ENCODE measurements around the gene STPG1.
A peak's percentile ranks its signal among the peaks of the same experiment; 100 is the strongest.

STPG1 gene

DNA sequence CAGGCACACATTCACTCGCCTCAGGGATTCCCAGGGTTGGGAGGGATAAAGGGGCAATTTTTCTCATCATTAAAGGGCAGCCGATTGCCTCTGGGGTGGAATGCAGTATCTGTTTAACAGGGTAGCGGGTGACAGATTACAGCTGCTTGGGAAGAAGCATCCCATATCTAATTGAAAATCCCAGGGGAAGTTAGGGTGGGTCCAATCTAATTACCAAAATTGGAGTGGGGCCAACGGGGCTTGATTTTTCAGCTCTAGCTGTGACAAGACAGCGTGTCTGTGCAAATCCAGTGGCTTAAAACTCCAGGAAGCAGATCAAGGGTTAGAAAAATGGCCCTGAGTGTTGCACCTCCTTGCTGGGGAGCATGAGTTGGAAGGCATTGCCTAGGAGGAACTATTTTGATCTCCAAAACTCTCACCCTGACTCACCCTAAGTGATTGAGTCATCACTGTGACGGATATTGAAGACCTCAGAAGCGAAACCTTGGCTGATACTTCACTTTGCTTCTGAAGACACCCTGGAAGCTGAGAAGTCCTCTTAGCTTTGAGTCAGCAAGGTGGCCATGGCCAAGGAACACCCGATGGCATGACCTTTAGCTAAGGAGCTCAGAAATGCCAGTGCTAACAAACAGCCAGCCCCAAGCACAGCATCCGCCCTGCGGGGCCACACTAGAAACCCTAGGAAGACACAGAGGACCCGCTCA lies 48.5 kb downstream of the STPG1 start:
- DNase-seq: no peak

DNA sequence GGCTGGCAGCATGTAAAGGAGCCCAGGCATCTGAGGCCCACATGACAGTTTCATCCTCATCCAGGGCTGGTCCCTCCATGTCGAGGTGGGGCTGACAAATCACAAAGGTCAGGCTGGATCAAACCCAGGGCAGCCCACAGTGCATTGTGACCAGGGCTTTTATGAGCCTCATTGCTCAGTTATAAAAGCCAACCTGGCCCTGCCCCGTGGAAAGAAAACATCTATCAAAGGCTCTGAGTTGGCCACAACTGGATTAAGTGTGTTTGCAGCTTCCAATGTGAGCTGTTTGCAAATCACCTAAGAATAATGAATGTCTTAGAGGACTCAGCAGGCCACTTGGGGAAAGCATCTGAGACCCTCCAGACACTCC lies 49.0 kb downstream of the STPG1 start:
- DNase-seq: no peak

DNA sequence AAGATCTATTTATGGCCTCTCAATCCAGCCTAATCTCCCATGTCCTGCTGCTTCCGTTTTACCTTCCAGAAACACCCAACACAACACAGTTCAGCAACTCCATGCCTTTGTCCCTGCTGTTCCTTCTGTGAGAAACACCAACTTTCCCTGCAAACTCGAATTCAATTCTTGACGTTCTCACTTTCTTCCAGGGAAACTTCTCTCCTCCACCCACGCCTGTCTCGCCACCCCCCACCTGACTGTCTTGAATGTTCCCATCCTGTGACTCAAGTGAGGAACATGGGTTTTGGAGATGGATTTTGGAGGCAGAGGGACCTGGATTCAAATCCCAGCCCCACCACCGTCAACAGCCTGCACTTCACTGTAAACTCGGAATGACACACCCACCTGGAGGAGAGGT lies 49.6 kb downstream of the STPG1 start:
- no peak for DNase-seq

DNA sequence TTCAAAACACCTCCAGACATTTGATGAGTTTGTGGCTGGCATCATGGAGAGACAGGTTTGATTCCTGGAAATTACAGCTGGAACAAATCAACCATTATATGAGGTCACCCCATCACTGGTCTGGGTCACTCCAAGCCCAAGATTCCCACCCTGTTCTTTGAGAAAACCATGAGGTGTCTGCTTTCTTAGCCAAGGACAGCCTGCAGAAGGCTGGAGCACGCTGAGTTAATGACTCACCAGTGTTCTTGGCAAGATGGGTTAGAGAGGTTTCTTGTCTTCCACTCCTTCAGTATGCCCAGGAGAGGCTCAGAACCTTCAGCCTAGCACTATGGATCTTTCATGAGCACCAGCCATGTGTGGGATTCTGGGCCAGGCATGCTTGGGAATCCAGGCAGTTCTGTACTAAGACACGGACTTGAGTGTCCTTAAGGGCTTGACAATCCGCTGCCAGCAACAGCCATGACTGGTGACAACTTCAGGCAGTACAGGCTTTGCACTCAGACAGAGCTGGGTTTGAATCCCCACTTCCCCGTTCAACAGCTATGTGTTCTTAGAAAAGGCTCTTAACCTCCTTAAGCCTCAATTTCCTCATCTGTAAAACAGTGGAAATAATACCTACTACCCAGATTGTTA lies 50.5 kb downstream of the STPG1 start:
- DNase-seq: no peak

DNA sequence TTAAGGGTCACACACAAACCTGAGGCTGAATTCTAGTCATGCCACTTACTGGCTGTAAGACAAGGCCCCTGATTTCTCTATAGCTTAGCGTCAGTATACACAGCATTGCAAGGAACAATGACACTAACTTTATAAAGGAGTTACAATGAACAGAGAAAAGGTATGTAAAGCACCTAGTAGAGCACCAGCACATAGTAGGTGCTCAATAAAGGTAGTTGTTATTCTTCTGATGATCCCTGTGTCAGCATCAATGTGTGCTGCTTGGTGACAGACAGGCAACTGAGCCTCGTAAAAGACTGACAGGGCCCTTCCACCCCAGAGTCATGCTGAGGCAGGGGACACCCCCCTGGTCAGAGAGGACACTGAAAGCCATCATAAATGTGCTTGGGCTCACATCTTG lies 51.2 kb downstream of the STPG1 start:
- no peak for DNase-seq

DNA sequence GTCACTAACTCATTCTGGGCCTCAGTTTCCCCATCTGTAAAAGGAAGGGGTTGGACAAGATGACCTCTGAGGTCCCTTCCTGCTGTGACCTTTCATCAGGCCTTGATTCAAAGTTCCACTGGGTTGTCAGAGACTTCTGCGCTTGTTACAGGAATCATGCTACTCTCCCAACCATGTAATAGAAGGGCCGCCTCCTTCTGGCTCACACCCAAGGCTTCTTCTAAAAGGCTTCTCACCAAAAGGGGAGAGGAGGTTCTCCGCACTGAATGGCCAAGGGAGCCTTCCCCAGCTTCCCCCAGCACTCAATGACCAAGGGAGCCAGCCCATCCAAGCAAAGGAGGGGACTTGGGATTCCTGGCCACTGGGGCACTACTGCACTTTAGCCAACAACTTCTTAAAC lies 51.8 kb downstream of the STPG1 start:
- no peak for DNase-seq

DNA sequence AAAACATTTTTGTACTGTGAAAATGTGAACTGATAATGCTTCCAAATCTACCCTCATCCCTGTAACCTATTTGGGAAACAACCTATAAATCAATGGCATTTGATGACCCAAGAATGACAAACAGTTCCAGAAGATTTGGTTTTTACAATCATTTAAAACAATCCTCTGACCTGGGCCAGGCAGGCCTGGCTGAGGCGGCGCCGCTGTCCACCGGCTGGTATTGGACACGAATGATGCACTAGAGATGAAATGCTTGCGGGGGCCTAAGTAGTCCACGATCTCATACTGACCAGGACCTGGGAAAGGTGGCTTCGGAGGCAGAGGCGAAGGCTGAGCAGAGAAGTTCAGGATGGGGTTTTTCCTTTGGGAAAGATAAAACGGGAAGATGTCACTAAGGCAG lies 52.9 kb downstream of the STPG1 start:
- no peak for DNase-seq

DNA sequence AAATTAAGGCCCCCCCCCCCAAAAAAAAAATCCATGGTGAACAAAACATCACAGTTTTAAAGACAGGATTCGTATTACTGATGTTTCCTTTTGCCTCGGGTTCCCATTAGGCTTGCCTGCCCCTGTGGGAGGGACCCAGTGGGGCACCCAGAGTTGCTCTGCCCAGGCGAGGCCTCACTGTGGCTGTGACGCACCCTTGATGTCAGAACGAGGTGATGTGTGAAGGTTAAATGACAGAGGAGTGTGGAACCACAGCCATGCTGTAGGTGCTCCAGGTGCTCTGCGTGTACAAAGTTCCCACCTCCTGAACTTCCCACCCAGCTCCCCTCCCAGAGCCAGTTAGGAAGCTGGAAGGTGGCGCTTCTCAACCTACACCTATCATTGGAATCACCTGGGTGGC lies 56.5 kb downstream of the STPG1 start:
- no peak for DNase-seq

DNA sequence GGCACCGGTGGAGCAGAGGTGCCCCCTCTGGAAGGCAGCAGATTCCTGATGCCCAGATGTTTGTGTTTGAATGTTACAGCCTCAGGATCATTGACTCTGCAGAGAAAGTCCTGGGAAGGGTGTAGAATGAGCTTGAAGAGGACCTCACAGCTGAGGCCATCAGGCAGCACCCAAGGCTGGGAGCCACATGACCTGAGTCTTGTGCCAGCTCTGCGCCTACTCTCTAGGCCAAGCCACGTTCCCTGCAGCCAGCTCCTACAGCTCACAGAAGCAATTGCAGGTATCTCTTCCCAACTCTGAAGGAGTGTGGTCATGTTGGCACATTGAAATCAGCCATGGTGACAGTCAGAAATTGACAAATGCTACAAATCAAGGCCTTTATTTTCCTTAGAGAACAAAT lies 58.1 kb downstream of the STPG1 start:
- DNase-seq: no peak

DNA sequence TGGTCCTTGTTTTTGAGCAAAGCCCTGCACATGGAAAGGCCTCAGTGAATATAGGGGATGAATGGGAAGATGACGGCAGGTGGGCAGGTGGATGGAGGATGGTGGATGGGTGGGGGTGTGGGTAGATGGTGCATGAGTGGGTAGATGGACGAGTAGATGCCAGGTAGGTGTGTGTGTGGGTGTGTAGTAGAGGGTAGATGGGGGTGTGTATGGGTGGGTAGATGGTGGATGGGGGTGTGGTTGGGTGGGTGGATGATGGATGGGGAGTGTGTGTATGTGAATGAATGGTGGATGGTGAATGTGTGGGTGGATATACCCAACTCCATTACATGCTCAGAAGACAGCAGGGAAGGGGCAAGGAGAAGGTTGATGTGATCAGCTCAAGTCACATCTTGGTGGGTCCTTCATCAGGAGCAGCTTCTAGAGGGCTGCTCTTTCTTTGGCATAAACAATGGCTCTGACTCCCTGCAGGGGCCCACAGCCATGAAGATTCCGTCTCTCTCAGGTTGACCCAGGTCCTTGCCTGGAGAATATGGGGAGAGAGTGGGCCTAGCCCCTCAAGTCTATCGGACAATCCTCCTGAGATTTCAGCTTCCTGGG lies 60.2 kb downstream of the STPG1 start:
- no peak for DNase-seq

DNA sequence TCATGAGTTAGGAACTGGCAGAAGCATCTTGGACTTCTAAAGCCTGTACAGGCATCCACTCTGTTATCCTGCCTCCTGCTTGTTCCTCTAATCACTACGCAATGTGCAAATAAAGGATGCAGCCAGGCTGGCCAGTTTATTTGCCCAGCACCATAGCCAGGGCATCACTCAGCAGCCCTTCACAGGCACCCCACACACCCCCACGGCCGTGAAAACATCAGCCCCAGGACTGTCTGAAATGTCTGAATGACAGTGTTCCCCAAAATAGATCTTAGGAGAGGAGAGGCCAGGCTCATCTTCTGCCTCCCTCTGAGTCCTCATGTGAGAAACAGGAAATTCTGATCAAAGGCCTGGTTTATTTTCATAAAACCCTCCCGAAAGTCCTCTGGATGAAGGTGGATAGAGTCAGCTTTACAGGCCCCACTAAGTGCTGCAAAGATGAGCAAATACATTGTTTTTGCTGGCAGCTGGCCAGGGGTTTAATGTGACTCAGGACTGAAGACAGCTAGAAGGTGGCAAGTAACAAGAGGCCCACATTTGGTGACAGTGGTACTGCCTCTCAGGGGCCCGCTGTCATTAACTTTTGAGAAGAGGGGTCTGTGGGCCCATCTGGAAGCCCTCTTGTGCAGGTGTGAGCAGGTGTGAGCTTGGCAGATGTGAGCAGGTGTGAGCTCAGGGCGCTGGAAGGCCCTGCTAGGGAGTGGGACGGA lies 61.5 kb downstream of the STPG1 start:
- peak; percentile 26 for DNase-seq

DNA sequence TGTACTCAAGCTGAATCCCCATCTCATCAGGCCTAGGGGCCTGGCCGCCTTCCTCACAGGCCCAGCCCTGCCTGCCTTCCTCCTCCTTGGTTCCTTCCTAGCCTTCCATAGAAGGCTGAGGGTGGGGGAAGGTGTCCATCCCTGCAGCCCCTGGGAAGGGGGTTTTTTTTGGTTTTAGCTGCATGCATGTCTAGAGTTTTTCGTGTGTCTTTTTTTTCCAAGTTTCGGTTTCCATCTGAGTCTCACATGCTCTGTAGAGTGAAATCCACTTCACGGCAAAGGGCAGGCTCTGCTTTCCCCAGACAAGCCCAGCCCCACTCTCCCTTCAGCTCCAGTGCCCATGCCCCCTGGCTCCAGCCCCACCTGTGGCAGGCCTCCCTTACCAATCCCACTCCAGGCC lies 62.3 kb downstream of the STPG1 start:
- no peak for DNase-seq

DNA sequence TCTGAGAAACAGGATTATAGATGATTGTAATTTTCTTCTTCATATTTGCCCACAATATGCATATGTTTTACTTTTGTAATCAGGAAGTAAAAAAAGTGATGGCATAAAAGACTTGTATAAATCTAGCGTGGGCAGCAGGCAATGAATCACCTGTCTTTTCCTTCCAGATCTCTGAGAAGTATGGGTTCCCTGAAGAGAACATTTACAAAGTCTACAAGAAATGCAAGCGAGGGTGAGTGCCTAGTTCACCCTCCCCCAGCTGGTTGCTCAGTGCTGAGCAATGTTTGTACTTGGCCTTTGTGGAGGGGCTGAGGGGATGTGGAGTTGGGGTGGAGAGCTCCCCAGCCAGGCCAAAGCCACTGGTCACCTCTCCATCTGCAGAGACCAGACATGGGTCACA lies 63.7 kb downstream of the STPG1 start:
- DNase-seq: no peak

DNA sequence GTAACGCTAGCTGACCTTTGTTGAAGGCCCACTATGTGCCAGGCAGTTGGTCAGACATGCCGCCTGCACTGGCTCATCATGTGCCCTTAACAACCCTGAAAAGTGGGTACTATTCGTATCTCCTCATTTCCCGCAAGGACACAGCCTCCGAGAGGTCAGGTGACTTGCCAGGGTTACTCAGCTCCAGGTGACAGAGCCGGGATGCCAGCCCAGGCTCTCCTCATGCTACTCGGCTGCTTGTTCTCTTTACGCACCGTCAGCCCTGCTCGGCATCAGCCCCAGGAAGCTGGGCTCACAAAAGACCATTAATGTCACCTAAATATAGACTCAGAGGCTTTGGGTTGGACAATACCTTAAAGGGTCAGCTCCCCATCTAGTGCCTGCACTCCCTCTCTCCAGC lies 65.4 kb downstream of the STPG1 start:
- no peak for DNase-seq

DNA sequence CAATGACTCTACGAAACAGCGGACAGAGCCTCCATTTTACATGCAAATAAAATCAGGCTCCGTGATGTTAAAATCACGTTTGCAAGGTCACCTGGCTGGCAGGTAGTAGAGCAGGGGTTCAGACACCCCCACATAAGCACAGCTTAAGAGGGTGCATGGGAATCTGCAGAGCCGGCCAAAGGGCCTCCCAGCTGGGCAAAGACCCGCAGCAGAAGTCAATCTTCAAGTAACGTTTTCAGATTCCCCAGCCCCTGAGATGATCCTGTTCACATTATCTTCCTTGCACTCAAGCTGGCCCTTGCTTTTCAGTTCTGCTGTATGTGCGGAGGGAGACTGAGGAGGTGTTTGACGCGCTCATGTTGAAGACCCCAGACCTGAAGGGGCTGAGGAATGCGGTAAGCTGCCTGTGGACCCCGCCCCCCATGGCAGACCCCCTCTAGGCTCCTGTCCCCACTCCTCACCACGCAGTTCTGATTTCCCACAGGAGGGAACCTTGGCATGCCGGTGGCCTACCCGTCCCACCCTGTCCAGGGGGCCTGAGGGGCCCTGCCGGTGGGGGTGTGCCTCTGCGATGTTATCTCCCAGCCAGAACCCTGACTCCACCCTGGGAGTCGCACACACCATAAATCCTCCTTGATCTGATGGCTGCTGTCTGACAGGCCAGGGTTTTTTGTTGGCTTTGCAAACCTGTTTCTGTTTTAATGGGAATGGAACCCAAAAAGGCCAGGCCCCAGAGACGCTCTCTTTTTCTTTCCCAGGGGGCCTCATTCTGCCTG lies 66.2 kb downstream of the STPG1 start:
- DNase-seq: no peak

DNA sequence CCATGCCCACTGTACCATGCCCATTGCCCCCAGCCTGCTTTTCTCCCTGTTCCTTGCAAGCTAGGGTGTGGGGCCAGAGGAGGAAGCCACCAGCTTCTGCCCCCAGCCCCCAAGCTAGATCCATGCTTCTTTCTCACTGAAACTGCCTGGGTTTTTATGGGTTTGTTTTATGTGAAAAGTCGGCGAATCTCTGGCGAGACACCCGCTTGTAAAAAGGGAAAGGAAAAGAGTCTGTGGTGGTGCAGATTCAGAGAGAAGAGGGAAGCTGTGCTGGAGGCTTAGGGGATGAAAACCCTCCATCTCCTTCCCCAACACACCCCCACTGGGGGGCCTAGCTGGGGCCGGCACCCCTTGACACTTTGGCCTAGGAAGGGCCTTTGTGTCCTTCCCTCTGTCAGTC lies 68.2 kb downstream of the STPG1 start:
- no peak for DNase-seq

DNA sequence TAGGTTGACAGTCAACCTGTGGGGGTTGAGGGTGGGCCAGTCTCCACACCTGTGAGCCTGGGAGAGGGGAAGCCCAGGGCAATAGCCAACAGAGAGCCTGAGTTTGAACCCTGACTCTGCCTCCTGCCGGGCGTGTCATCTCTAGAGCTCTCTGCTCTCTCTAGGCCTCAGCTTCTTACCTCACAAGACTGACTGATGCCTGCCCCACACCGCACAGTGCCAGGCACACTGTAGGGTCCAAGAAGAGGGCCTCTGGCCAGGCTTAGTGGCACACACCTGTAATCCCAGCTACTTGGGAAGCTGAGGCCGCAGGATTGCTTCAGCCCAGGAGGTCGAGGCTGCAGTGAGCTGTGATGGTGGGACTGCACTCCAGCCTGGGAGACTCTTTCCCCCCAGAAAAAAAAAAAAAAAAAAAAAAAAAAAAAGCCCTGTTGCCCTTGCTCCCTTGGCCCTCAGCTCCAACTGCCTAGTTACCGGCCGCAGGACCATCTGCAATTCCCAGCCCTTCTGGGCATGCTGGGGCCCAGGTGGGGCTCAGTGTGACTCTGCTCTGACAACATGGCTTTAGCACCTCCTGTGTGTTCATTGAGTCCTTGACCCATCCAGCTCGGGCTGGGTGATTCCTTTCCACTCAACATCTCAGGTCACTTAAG lies 69.4 kb downstream of the STPG1 start:
- no peak for DNase-seq

DNA sequence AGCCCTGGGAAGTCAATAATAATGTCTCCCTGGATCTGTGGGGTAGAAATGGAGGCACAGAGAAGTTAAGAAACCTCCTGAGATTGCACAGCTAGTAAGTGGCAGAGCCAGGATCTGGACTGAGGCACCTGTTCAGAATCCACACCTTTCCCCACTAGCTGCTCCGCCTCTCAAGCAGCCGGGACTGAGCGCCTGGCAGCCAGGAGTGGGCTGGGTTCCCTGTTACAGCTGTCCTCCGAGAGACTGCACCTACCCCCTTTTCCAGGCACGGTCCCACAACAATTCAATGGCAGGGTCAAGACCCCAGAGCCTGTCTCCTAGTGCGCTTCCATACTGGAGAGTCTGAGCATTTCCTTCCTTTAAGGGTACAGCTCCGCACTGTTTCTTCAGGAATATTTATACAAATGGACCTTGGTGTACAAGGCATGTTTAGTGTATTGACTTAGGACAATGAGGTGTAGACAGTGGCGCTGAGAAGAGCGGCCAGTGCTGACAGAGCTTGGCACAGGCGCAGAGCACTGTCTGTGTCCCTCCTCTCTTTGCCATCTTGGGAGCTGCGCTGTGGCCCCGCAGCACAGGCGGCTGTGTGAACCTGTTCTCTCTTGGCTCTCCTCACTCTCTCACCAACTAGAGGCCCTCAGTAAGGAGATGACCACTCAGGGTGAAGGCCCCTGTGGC lies 70.0 kb downstream of the STPG1 start:
- DNase-seq: no peak

DNA sequence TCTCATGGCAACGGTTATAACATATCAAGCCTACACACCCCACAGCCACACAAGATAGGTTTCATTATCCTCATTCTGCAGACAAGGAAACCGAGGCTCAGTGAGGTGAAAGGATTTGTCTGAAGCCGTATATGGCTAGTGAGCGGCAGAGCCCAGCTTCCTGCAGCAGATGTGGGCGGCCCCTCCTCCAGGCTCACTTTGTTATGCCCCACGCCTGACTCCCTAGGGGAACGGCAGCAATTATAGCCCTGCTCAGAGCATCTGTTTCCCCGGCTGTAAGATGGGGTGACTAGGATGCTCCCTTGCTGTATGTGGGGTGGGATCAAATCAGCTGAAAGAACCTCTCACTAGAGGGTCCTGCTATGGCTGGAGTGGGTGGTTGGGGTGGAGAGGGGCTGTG lies 72.3 kb downstream of the STPG1 start:
- peak; percentile 14 for DNase-seq

DNA sequence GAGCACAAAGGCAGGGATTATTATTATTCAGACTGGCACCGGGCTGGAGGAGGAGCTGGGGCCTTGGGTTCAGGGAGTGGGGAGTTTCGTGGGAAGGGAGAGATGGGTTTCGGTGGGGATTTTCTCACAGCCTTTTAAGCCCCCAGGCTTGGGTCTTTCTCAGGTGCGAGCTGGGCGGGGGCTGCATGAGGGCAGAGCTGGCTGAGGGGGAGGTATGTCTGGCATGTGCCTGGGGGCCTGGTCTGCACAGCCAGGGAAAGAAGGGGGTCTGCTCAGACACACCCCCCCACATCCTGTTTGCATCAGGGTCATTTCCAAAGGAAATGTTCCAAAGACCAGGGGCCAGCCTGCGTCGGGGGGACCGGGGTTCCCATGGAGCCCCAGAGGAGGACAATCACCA lies 72.8 kb downstream of the STPG1 start:
- DNase-seq: no peak

DNA sequence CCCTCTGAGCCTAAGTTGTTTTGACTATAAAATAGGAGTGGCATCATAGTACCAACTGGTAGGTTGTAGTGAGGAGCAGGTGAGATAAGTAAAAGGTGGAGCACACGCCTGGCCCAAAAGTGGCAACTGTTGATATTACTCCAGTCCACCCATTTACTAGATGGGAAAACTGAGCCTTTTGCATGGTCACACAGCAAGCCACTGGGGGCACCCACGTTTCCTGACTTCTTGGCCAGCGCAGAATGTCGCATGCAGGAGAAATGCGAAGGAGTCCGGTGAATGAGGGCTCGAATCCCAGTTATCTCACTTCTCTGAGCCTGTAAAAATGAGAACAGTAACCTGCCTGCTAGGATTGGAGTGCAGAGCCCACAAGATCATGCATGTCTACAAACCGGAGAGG lies 73.6 kb downstream of the STPG1 start:
- DNase-seq: no peak

DNA sequence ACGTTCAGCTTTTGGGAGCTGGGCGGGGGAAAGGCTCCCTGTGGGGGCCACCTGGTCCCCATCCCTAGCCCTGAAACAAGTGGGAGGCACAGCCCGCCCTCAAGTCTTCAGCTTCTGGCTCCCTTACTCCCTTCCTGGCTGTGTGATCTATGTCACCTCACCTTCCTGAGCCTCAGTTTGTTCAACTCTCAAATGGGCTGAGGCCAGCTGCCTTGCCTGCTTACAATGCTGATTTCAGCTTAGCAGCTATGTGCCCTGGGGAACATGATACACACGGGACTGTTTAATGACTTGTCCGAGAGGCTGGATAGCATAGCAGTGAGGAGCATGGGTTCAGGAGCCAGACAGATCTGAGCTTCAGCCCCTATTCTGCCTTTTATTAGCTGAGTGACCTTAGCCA lies 75.1 kb downstream of the STPG1 start:
- DNase-seq: no peak

Data from NCI-H1105 treated with DMSO at 0.1 percent for 48 hours (cell line).